ENCODE data around the gene LIN54. TPM values are rescaled to one million over a fixed set of nuclear protein-coding genes. Genes with fewer than 3 reads are reported as not detected.
"Not testable (repeated sequence)": the region's sequence is repeated elsewhere in the genome, so short reads cannot be mapped to it uniquely, and the experiment has no call there.

The LIN54 gene
- total and polyA plus RNA-seq, 4 experiments from 2014 or later = 7.6 to 21.7 (median 15.5) TPM

DNA sequence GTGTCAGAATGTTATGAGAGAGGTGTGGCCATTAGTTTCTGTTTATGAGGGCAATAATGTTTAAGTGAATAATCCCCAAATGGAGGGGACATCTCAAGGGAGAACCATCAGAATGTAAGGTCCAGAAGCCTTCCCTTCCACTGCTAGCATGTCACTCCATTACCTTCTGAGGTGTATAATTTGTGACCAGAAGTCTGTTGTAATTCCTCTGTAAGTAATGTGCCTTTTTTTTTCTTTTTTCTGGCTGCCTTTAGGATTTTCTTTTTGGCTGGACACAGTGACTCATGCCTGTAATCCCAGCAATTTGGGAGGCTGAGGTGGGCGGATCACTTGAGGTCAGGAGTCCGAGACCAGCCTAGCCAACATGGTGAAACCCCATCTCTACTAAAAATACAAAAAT is 13.6 kb upstream of the LIN54 start:
- ChIA-PET POLR2A (ENCODE audit: partially characterized antibody) (no interaction called here), CTCF (ENCODE audit: partially characterized antibody) (no interaction called here)
- Histone ChIP-seq H3K27me3 (ENCODE audit: insufficient read depth, low read length) (no peaks in the 10 kb centered on the region), H3K9me3 (ENCODE audit: control insufficient read depth in 1 of 2, low read length in 2 of 2) (no peaks in the 10 kb centered on the region), H3K36me3 (ENCODE audit: insufficient read depth, low read length) (no peaks in the 10 kb centered on the region), H3K27ac (ENCODE audit: low read depth, low read length) (no peak overlapping the region), H3K4me1 (ENCODE audit: insufficient read depth, low read length) (no peaks in the 10 kb centered on the region), H3K4me3 (ENCODE audit: low read length in 2 of 2) (no peak overlapping the region)
- Mint-ChIP-seq H3K27me3 (peaks cover 2 to 11% of the 10 kb centered on the region in 2 donors), H3K4me3 (no peak overlapping the region), H3K4me1 (no peaks in the 10 kb centered on the region), H3K27ac (no peak overlapping the region), H3K36me3 (peaks cover 0 to 5% of the 10 kb centered on the region in 2 donors), H3K9me3 (peaks cover 0 to 8% (median 5%) of the 10 kb centered on the region in 8 donors)
- intact Hi-C loops (cut with micrococcal nuclease) = no loop called here
- no peak for DNase-seq

DNA sequence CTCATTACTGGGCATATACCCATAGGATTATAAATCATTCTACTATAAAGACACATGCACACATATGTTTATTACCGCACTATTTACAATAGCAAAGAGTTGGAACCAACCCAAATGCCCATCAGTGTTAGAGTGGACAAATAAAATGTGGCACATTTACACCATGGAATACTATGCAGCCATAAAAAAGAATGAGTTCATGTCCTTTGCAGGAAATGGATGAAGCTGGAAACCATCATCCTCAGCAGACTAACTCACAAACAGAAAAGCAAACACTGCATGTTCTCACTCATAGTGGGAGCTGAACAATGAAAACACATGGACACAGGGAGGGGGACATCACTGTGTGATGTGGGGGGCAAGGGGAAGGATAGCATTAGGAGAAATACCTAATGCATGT is 13.0 kb upstream of the LIN54 start:
- H3K9me3 Mint-ChIP-seq; DNase-seq; H3K27me3 Mint-ChIP-seq; H3K27ac Mint-ChIP-seq; CTCF ChIA-PET (ENCODE audit: partially characterized antibody); H3K27me3 ChIP-seq (ENCODE audit: insufficient read depth, low read length); H3K9me3 ChIP-seq (ENCODE audit: control insufficient read depth in 1 of 2, low read length in 2 of 2); H3K4me3 ChIP-seq (ENCODE audit: low read length in 2 of 2); H3K27ac ChIP-seq (ENCODE audit: low read depth, low read length); H3K4me3 Mint-ChIP-seq; intact Hi-C loops (cut with micrococcal nuclease); H3K36me3 Mint-ChIP-seq; H3K4me1 Mint-ChIP-seq; POLR2A ChIA-PET (ENCODE audit: partially characterized antibody); H3K4me1 ChIP-seq (ENCODE audit: insufficient read depth, low read length); H3K36me3 ChIP-seq (ENCODE audit: insufficient read depth, low read length): not testable (repeated sequence)

DNA sequence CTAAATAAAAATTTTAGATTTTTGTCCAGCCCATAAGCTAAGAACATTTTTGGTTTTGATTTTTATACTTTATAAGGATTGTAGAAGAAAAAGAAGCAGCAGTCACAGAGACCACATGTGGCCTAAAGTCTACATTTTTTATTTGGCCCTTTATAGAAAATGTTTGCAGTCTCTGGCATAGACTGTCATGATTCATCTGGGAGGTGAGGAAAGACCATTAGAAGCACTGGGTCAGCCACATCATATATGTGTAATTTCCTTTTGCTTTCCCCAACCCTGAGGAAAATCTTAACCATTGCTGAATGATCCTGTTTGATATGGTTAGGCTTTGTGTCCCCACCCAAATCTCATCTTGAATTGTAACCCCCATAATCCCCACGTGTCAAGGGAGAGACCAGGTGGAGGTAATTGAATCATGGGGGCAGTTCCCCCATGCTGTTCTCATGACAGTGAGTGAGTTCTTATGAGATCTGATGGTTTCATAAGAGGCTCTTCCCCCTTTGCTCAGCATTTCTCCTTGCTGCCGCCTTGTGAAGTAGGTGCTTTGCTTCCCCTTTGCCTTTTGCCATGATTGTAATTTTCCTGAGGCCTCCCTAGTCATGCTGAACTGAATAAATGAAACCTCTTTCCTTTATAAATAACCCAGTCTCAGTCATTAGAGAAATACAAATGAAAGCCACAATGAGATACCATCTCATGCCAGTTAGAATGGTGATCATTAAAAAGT is 12.3 kb upstream of the LIN54 start:
- Mint-ChIP-seq H3K9me3 (peaks cover 0 to 8% (median 5%) of the 10 kb centered on the region in 8 donors), H3K4me3 (no peak overlapping the region), H3K4me1 (no peaks in the 10 kb centered on the region), H3K27me3 (peaks cover 2 to 9% of the 10 kb centered on the region in 2 donors), H3K27ac (no peak overlapping the region), H3K36me3 (peaks cover 0 to 5% of the 10 kb centered on the region in 2 donors)
- intact Hi-C loops (cut with micrococcal nuclease) = no loop called here
- no peak for DNase-seq
- H3K36me3 ChIP-seq (ENCODE audit: insufficient read depth, low read length) = no peaks in the 10 kb centered on the region
- H3K27ac ChIP-seq (ENCODE audit: low read depth, low read length) = no peak overlapping the region
- H3K4me3 ChIP-seq (ENCODE audit: low read length in 2 of 2) = no peak overlapping the region
- POLR2A ChIA-PET (ENCODE audit: partially characterized antibody) = no interaction called here
- H3K9me3 ChIP-seq (ENCODE audit: control insufficient read depth in 1 of 2, low read length in 2 of 2) = no peaks in the 10 kb centered on the region
- CTCF ChIA-PET (ENCODE audit: partially characterized antibody) = interaction anchor here (0.7 kb wide), 1 partner anchor 8 kb away, joined by 4 read pairs; no protein-coding TSS in a partner anchor
- H3K27me3 ChIP-seq (ENCODE audit: insufficient read depth, low read length) = no peaks in the 10 kb centered on the region
- H3K4me1 ChIP-seq (ENCODE audit: insufficient read depth, low read length) = no peaks in the 10 kb centered on the region

DNA sequence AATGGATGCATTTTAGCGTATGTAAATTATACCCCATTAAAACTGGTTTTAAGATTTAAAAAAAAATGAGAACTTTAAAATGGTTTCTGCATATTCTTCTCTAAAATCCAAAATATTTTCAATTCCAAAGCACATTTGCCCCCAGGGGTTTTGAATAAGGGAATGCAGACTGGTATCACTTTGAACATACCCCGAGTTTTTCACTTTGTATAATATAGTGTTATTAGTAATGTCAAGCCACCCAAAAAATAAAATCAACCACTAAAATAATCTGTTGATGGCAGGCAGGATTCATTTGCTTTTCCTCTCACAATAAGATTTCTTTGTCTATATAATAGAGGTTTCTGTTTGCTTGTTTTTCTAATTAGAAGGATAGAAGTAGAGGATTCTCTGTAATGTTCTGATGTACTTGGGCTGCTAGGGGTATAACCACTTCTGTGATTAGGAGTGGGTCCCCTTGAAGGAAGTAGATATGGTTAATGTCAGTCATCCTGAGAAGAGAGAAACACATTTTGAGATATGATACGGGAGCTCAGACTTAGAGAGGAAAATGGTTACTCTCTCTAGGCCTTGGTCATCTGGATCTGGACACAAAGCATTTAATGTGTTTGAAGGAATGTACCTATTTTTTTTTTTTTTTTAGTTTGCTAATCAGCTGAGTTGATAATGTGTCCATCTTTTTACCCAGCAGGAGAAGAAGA is 9.3 kb upstream of the LIN54 start:
- intact Hi-C loops (cut with micrococcal nuclease) = no loop called here
- Mint-ChIP-seq H3K9me3 (peaks cover 0 to 5% (median 1%) of the 10 kb centered on the region in 8 donors), H3K36me3 (no peaks in the 10 kb centered on the region), H3K27me3 (peaks cover 0 to 4% of the 10 kb centered on the region in 2 donors), H3K27ac (no peak overlapping the region), H3K4me1 (no peaks in the 10 kb centered on the region), H3K4me3 (no peak overlapping the region)
- ChIA-PET CTCF (ENCODE audit: partially characterized antibody) (no interaction called here), POLR2A (ENCODE audit: partially characterized antibody) (no interaction called here)
- DNase-seq = no peak
- no peaks in the 10 kb centered on the region for H3K27me3 ChIP-seq (ENCODE audit: insufficient read depth, low read length)
- no peak overlapping the region for H3K4me3 ChIP-seq (ENCODE audit: low read length in 2 of 2)
- H3K9me3 ChIP-seq (ENCODE audit: control insufficient read depth in 1 of 2, low read length in 2 of 2) = no peaks in the 10 kb centered on the region
- H3K4me1 ChIP-seq (ENCODE audit: insufficient read depth, low read length) = no peaks in the 10 kb centered on the region
- no peaks in the 10 kb centered on the region for H3K36me3 ChIP-seq (ENCODE audit: insufficient read depth, low read length)
- H3K27ac ChIP-seq (ENCODE audit: low read depth, low read length) = no peak overlapping the region

DNA sequence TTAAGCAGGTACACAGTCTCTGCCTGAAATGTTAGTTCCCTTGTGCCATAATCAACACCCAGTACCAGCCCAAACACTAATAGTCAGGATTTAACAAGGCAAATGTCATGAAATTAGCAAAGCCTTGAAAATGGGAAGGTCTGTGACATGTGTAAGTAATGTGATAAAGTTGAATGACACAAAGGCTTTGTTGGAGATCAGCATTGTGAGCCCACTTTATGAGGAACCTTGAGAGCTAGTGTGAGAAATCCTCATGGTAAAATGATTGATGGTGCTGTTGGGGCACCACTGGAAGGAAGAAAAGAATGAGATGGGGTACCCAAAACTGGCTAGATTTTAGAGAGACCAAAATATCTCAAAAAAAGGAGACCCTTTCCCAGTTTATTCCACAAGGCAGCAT is 3.3 kb upstream of the LIN54 start:
- H3K36me3 Mint-ChIP-seq = peaks cover 0 to 19% of the 10 kb centered on the region in 2 donors
- Histone ChIP-seq H3K27me3 (ENCODE audit: insufficient read depth, low read length) (no peaks in the 10 kb centered on the region), H3K27ac (ENCODE audit: low read depth, low read length) (peak overlapping the region; percentile 51), H3K4me1 (ENCODE audit: insufficient read depth, low read length) (peaks cover 33% of the 10 kb centered on the region), H3K36me3 (ENCODE audit: insufficient read depth, low read length) (no peaks in the 10 kb centered on the region), H3K9me3 (ENCODE audit: control insufficient read depth in 1 of 2, low read length in 2 of 2) (no peaks in the 10 kb centered on the region), H3K4me3 (ENCODE audit: low read length in 2 of 2) (peak overlapping the region in 1 of 2 donors; percentile 98)
- peak overlapping the region; percentile 91 to 97 (median 95) for H3K4me3 Mint-ChIP-seq
- intact Hi-C loops (cut with micrococcal nuclease) = loop anchor here (1.0 to 2.0 kb wide), 4 partner anchors 20 to 270 kb away; partner anchors contain the start of genes COQ2 and THAP9
- H3K27me3 Mint-ChIP-seq = no peaks in the 10 kb centered on the region
- H3K9me3 Mint-ChIP-seq = peaks cover 0 to 7% (median 0%) of the 10 kb centered on the region in 8 donors
- ChIA-PET CTCF (ENCODE audit: partially characterized antibody) (interaction anchor here (0.6 kb wide), 1 partner anchor 21 kb away, joined by 3 read pairs; the partner anchor contains the start of gene COPS4), POLR2A (ENCODE audit: partially characterized antibody) (interaction anchor here (0.8 to 5.5 kb wide), 8 partner anchors 19 to 640 kb away, joined by 3 to 120 read pairs (median 6); partner anchors contain the start of genes COPS4, HELQ, HNRNPD and MRPS18C)
- H3K4me1 Mint-ChIP-seq = peaks cover 28 to 48% (median 34%) of the 10 kb centered on the region in 4 donors
- DNase-seq = no peak
- H3K27ac Mint-ChIP-seq = peak overlapping the region in 6 of 7 donors; percentile 6 to 97 (median 94)

DNA sequence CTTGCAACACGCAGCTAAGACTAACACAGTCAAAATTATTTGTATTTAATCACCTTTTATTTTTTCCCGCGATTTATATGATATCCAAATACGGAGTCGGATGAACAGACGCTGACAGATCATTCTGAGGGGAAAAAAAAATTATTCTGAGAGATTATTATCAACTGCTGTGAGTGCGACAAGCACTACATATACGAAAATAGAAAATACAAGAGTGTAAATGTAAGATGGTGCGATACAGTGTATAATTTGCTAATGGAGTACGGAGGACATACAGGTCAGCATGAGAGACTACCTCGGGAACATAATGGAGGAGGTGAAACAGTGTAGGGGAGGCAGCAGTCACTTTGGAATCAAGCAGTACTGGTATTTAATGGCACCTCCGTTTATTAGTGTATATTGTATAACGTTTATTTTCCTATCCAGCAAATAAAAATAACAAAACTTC is 2.8 kb upstream of the LIN54 start:
- no peak for DNase-seq
- Histone ChIP-seq H3K36me3 (ENCODE audit: insufficient read depth, low read length) (no peaks in the 10 kb centered on the region), H3K27ac (ENCODE audit: low read depth, low read length) (peak overlapping the region; percentile 51), H3K27me3 (ENCODE audit: insufficient read depth, low read length) (no peaks in the 10 kb centered on the region), H3K4me1 (ENCODE audit: insufficient read depth, low read length) (peaks cover 38% of the 10 kb centered on the region), H3K9me3 (ENCODE audit: control insufficient read depth in 1 of 2, low read length in 2 of 2) (no peaks in the 10 kb centered on the region), H3K4me3 (ENCODE audit: low read length in 2 of 2) (peak overlapping the region; percentile 88 to 98)
- ChIA-PET CTCF (ENCODE audit: partially characterized antibody) (interaction anchor here (0.9 to 3.6 kb wide), 3 partner anchors 22 to 34 kb away, joined by 3 to 24 read pairs (median 4); partner anchors contain the start of gene COPS4), POLR2A (ENCODE audit: partially characterized antibody) (interaction anchor here (0.8 to 5.5 kb wide), 12 partner anchors 19 to 640 kb away, joined by 3 to 120 read pairs (median 6); partner anchors contain the start of genes COPS4, COQ2, HELQ and HNRNPD)
- H3K27ac Mint-ChIP-seq = peak overlapping the region; percentile 87 to 97 (median 94)
- no peaks in the 10 kb centered on the region for H3K27me3 Mint-ChIP-seq
- intact Hi-C loops (cut with micrococcal nuclease) = loop anchor here (1.0 to 2.0 kb wide), 4 partner anchors 21 to 271 kb away; partner anchors contain the start of genes COQ2 and THAP9
- H3K36me3 Mint-ChIP-seq = peaks cover 0 to 19% of the 10 kb centered on the region in 2 donors
- peaks cover 30 to 49% (median 35%) of the 10 kb centered on the region in 4 donors for H3K4me1 Mint-ChIP-seq
- peak overlapping the region; percentile 91 to 97 (median 95) for H3K4me3 Mint-ChIP-seq
- peaks cover 0 to 7% (median 0%) of the 10 kb centered on the region in 8 donors for H3K9me3 Mint-ChIP-seq

Data from CD4-positive, alpha-beta memory T cell (primary cell).